SK-N-SH (cell line): ENCODE measurements around the gene OR2V1. TPM values are rescaled to one million over a fixed set of nuclear protein-coding genes. Genes with fewer than 3 reads are reported as not detected.

Experiments
- CTCF ChIA-PET: fragments of 300-600, 350-600 bp; formaldehyde crosslinking; extraction: SDS; loops from one replicate; lab custom pipeline; 2021; lab: Yijun Ruan, JAX
- POLR2A ChIA-PET: fragments of 350-600 bp; sonication (Branson Sonifier 250); formaldehyde crosslinking; extraction: SDS; loops from one replicate; lab custom pipeline; 2020; ENCODE audit warnings: antibody characterized with exemption, inconsistent platforms; lab: Yijun Ruan, JAX
- DNase-seq: peaks from one replicate; pipeline ENCODE4 v3.0.0; 2012
- H2AFZ ChIP-seq: fragments of 200-600 bp; sonication (generic); 2 replicates; pipeline ENCODE4 v1.8.1; 2016; ENCODE audit warnings: antibody characterized with exemption, mild to moderate bottlenecking, low read depth
- H3F3A ChIP-seq: fragments of 200-600 bp; sonication (generic); replicated peaks from 2 replicates; pipeline ENCODE3; 2016; ENCODE audit warnings: antibody characterized with exemption, mild to moderate bottlenecking; ENCODE audit not compliant: insufficient read depth
- H3K27ac ChIP-seq, 2 experiments: fragments of 200-500 bp in 1 of 2; fragments of 200-600 bp in 1 of 2; sonication (Bioruptor generic) in 1 of 2; sonication (generic), shearing (Covaris generic) in 1 of 2; 2 replicates each; pipeline versions ENCODE4 v1.5.1 to v1.6.1; 2014 to 2016; ENCODE audit warnings: low read depth in 2 of 2, inconsistent platforms in 1 of 2, low read length in 1 of 2, mild to moderate bottlenecking in 1 of 2, mixed read lengths in 1 of 2
- H3K27me3 ChIP-seq: fragments of 200-600 bp; sonication (generic), shearing (Covaris generic); 2 replicates; pipeline ENCODE4 v1.6.1; 2016; ENCODE audit warnings: mixed run types; ENCODE audit not compliant: insufficient read depth
- H3K36me3 ChIP-seq, 2 experiments: fragments of 200-500 bp in 1 of 2; fragments of 200-600 bp in 1 of 2; sonication (Bioruptor generic) in 1 of 2; sonication (generic) in 1 of 2; replicated peaks in 1 of 2; 2 replicates each; pipeline versions ENCODE3 to v1.5.1; 2014 to 2016; ENCODE audit warnings: low read length in 1 of 2, mild to moderate bottlenecking in 1 of 2; ENCODE audit not compliant: insufficient read depth in 2 of 2, control insufficient read depth in 1 of 2
- H3K4me1 ChIP-seq, 2 experiments: fragments of 200-500 bp in 1 of 2; fragments of 200-600 bp in 1 of 2; sonication (Bioruptor generic) in 1 of 2; sonication (generic), shearing (Covaris generic) in 1 of 2; 2 replicates each; pipeline versions ENCODE4 v1.5.1 to v1.6.1; 2014 to 2016; ENCODE audit warnings: low read depth in 1 of 2, low read length in 1 of 2, mixed run types in 1 of 2; ENCODE audit not compliant: insufficient read depth in 2 of 2, control insufficient read depth in 1 of 2
- H3K4me2 ChIP-seq: fragments of 200-600 bp; sonication (generic), shearing (Covaris generic); 2 replicates; pipeline ENCODE4 v1.6.1; 2017; ENCODE audit warnings: mixed run types
- H3K4me3 ChIP-seq, 2 experiments: fragments of 200-500 bp in 1 of 2; fragments of 200-600 bp in 1 of 2; sonication (Bioruptor generic) in 1 of 2; sonication (generic), shearing (Covaris generic) in 1 of 2; 2 replicates each; pipeline versions ENCODE4 v1.5.1 to v1.8.1; 2014 to 2016; ENCODE audit warnings: low read depth in 2 of 2, inconsistent platforms in 1 of 2, low read length in 1 of 2, mild to moderate bottlenecking in 1 of 2, mixed read lengths in 1 of 2, moderate library complexity in 1 of 2
- H3K79me2 ChIP-seq: fragments of 200-600 bp; sonication (generic); 2 replicates; pipeline ENCODE4 v1.8.1; 2017; ENCODE audit warnings: mild to moderate bottlenecking; ENCODE audit not compliant: insufficient read depth
- H3K9ac ChIP-seq: fragments of 200-600 bp; sonication (generic); 2 replicates; pipeline ENCODE4 v1.6.1; 2017; ENCODE audit warnings: mixed run types
- H3K9me2 ChIP-seq: fragments of 200-600 bp; sonication (generic); 2 replicates; pipeline ENCODE4 v1.6.1; 2017; ENCODE audit warnings: mixed run types
- H3K9me3 ChIP-seq: fragments of 200-600 bp; sonication (generic); 2 replicates; pipeline ENCODE4 v1.6.1; 2017; ENCODE audit warnings: mixed run types, mild to moderate bottlenecking, moderate library complexity
- H4K20me1 ChIP-seq: fragments of 200-600 bp; sonication (generic); 2 replicates; pipeline ENCODE4 v1.6.1; 2017; ENCODE audit warnings: mild to moderate bottlenecking, mixed run types; ENCODE audit not compliant: insufficient read depth
- CHD2 ChIP-seq: fragments of 150-350 bp; IDR thresholded peaks from 2 replicates; pipeline ENCODE4 v1.6.1; 2018; ENCODE audit warnings: low read length; ENCODE audit not compliant: partially characterized antibody
- CTCF ChIP-seq: fragments of 200-600 bp; sonication (generic); IDR thresholded peaks from 2 replicates; pipeline ENCODE4 v1.6.1; 2017; ENCODE audit warnings: antibody characterized with exemption, mild to moderate bottlenecking, moderate library complexity
- ELF1 ChIP-seq: IDR thresholded peaks from 2 replicates; pipeline ENCODE4 v1.4.0; 2012
- EP300 ChIP-seq, 2 experiments: IDR thresholded peaks; 2 replicates each; pipeline versions ENCODE4 v1.4.0 to v1.6.1; 2012; ENCODE audit warnings: borderline replicate concordance in 1 of 2, low read depth in 1 of 2, low read length in 1 of 2
- EZH2phosphoT487 ChIP-seq: fragments of 200-600 bp; sonication (generic); IDR thresholded peaks from 2 replicates; pipeline ENCODE4 v1.6.1; 2017; ENCODE audit warnings: low read depth, mixed run types, mild to moderate bottlenecking, antibody characterized with exemption, moderate library complexity, borderline replicate concordance
- JUND ChIP-seq: IDR thresholded peaks from 2 replicates; pipeline ENCODE4 v1.4.0; 2012
- MXI1 ChIP-seq: IDR thresholded peaks from 2 replicates; pipeline ENCODE4 v1.6.1; 2012; ENCODE audit warnings: mild to moderate bottlenecking, low read depth, low read length, improper control_type of control experiment
- POLR2AphosphoS5 ChIP-seq: IDR thresholded peaks from 2 replicates; pipeline ENCODE4 v1.6.1; 2012; ENCODE audit warnings: low read depth, low read length
- REST ChIP-seq: IDR thresholded peaks from 2 replicates; pipeline ENCODE4 v1.6.1; 2012; ENCODE audit warnings: mild to moderate bottlenecking, low read depth, low read length, moderate library complexity
- RXRA ChIP-seq: IDR thresholded peaks from 2 replicates; pipeline ENCODE4 v1.4.0; 2012; ENCODE audit warnings: low read depth, mild to moderate bottlenecking, borderline replicate concordance
- SMC3 ChIP-seq: IDR thresholded peaks from 2 replicates; pipeline ENCODE4 v1.6.1; 2012; ENCODE audit warnings: low read depth, low read length, improper control_type of control experiment
- TAF1 ChIP-seq: IDR thresholded peaks from 2 replicates; pipeline ENCODE4 v1.6.1; 2012; ENCODE audit warnings: low read depth, mild to moderate bottlenecking, low read length, moderate library complexity, borderline replicate concordance
- WGBS: methylation state at CpG from one replicate; pipeline ENCODE4 v1.1.6; 2017; ENCODE audit warnings: low lambda C conversion rate; 5-methylcytosine and 5-hydroxymethylcytosine counted together
- polyA plus RNA-seq, 3 experiments: library from polyadenylated mRNA; depleted of rRNA; stranded (reverse); fragments of >200 nt; gene quantifications; 2 replicates each; pipeline ENCODE4 v1.2.3, GENCODE V29; 2012
- TF ChIP-seq, protein P1 (sequence below): IDR thresholded peaks from 2 replicates; pipeline ENCODE4 v1.4.0; 2012; ENCODE audit warnings: low read depth, borderline replicate concordance
- TF ChIP-seq, protein P2 (sequence below): fragments of 150-350 bp; IDR thresholded peaks from 2 replicates; pipeline ENCODE4 v1.6.1; 2017; ENCODE audit warnings: antibody characterized with exemption, low read length, low read depth, borderline replicate concordance

The OR2V1 gene
- polyA plus RNA-seq, 1 of the 3 experiments (the other 2 are of a cell fraction): not detected

DNA sequence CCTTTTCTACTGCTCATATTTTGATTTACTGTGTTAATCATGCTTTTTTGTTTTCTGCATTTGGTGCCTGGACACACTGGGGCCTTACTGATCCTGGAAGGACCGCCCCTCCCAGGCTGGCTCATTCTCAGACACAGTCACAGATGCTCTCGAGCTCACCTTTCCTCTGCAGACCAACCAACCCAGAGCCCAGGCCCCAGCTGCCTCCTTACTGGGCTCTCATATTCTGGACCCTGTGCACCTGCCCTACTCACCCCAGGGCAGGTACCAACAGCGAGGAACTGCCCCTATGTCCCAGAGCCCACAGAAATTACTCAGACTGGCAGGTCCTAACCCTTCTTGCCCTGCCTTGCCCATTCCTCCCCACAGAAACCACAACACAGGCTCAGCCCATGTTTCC, 9.8 kb upstream of the OR2V1 start:
- Histone ChIP-seq H3K79me2 (no peaks in the 10 kb centered on the region), H4K20me1 (no peaks in the 10 kb centered on the region), H3K27me3 (peaks cover 16% of the 10 kb centered on the region; the same call in 1 of the 2 replicates), H3K9me3 (peaks cover 6% of the 10 kb centered on the region; the same call in 1 of the 2 replicates), H3K27ac (no peak overlapping the region), H3K4me3 (no peak overlapping the region), H3K4me1 (no peaks in the 10 kb centered on the region), H2AFZ (no peak overlapping the region)
- no peak for DNase-seq
- 2% methylated on average over 3 of the region's 3 CpGs for WGBS
- TF ChIP-seq TAF1 (no peak), REST (no peak), SMC3 (no peak), ELF1 (no peak), EZH2phosphoT487 (no peak), EP300 (IDR thresholded peaks at IDR 0.05; ENCODE audit: borderline replicate concordance in 1 of 2, low read depth in 1 of 2, low read length in 1 of 2) (no peak), CHD2 (no peak)
- TF ChIP-seq, all 33 proteins: peak for 0
- ChIA-PET POLR2A (no interaction called here), CTCF (no interaction called here)
- Histone ChIP-seq H3K9ac (no peak overlapping the region), H3K36me3 (no peaks in the 10 kb centered on the region), H3F3A (no peaks in the 10 kb centered on the region), H3K4me2 (no peak overlapping the region), H3K9me2 (no peaks in the 10 kb centered on the region)

- Histone ChIP-seq H3K4me3 (no peak overlapping the region), H3K9me3 (peaks cover 6% of the 10 kb centered on the region; the same call in 1 of the 2 replicates), H3K79me2 (no peaks in the 10 kb centered on the region), H4K20me1 (no peaks in the 10 kb centered on the region), H3K4me2 (no peak overlapping the region), H3K27ac (no peak overlapping the region), H3K36me3 (no peaks in the 10 kb centered on the region), H3K27me3 (peaks cover 20% of the 10 kb centered on the region; the same call in 1 of the 2 replicates), H2AFZ (no peak overlapping the region), H3K9ac (no peak overlapping the region), H3F3A (no peaks in the 10 kb centered on the region), H3K4me1 (no peaks in the 10 kb centered on the region; a peak in 1 of 4 replicates), H3K9me2 (no peaks in the 10 kb centered on the region)
- ChIA-PET CTCF (interaction anchor here (1.2 kb wide), 1 partner anchor 22 kb away, joined by 4 read pairs; no protein-coding TSS in a partner anchor), POLR2A (no interaction called here)
- WGBS: 13% methylated on average over 5 of the region's 5 CpGs
- no peak for DNase-seq
- TF ChIP-seq, protein P1, sequence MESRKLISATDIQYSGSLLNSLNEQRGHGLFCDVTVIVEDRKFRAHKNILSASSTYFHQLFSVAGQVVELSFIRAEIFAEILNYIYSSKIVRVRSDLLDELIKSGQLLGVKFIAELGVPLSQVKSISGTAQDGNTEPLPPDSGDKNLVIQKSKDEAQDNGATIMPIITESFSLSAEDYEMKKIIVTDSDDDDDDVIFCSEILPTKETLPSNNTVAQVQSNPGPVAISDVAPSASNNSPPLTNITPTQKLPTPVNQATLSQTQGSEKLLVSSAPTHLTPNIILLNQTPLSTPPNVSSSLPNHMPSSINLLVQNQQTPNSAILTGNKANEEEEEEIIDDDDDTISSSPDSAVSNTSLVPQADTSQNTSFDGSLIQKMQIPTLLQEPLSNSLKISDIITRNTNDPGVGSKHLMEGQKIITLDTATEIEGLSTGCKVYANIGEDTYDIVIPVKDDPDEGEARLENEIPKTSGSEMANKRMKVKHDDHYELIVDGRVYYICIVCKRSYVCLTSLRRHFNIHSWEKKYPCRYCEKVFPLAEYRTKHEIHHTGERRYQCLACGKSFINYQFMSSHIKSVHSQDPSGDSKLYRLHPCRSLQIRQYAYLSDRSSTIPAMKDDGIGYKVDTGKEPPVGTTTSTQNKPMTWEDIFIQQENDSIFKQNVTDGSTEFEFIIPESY: no peak
- TF ChIP-seq, protein P2, sequence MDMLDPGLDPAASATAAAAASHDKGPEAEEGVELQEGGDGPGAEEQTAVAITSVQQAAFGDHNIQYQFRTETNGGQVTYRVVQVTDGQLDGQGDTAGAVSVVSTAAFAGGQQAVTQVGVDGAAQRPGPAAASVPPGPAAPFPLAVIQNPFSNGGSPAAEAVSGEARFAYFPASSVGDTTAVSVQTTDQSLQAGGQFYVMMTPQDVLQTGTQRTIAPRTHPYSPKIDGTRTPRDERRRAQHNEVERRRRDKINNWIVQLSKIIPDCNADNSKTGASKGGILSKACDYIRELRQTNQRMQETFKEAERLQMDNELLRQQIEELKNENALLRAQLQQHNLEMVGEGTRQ: no peak
- no peak for TF ChIP-seq REST
- TF ChIP-seq POLR2AphosphoS5: no peak
- TF ChIP-seq CTCF: no peak
- no peak for TF ChIP-seq RXRA
- no peak for TF ChIP-seq JUND
- no peak for TF ChIP-seq MXI1
Observed at GRCh38 chr5:181138258-181138657, 7.3 kb upstream of the OR2V1 start.
